Measurements from ENCODE around the gene TTC12. TPM values are rescaled to one million over a fixed set of nuclear protein-coding genes. Genes with fewer than 3 reads are reported as not detected.

The TTC12 gene
- total and polyA plus RNA-seq, 2 of the 8 experiments (the other 6 are each of a cell fraction or from before 2014, with no cell fraction given), result 4.7 to 9.0 TPM

- no peaks in the 10 kb centered on the region for H3K79me2 ChIP-seq (ENCODE audit: control insufficient read depth in 1 of 2, insufficient read depth in 2 of 2, low read length in 2 of 2)
- H3K4me1 ChIP-seq (replicated peaks in 1 of 4; ENCODE audit: control insufficient read depth in 3 of 4, insufficient read depth in 4 of 4, low read length in 3 of 4), result no peaks in the 10 kb centered on the region
- FAIRE-seq, result no peak
- ChIA-PET CTCF (ENCODE audit: partially characterized antibody) (interaction anchor here (0.5 to 1.6 kb wide), 4 partner anchors 22 to 163 kb away, joined by 3 to 6 read pairs (median 4); partner anchors contain the start of gene ANKK1), POLR2A (ENCODE audit: partially characterized antibody) (interaction anchor here (1.0 kb wide), 1 partner anchor 18 kb away, joined by 3 read pairs; no protein-coding TSS in a partner anchor)
- H3K4me3 ChIP-seq (ENCODE audit: extremely low read depth in 1 of 4, insufficient read depth in 2 of 4, low read depth in 3 of 4, low read length in 4 of 4), result no peak overlapping the region
- no peak overlapping the region for H4K8ac ChIP-seq (ENCODE audit: extremely low read depth, insufficient read depth, low read length)
- H3K4ac ChIP-seq (replicated peaks; ENCODE audit: insufficient read length, low read depth, low read length), result no peak overlapping the region
- no peaks in the 10 kb centered on the region for H3K23me2 ChIP-seq (ENCODE audit: low read depth, low read length)
- H3K79me1 ChIP-seq (ENCODE audit: low read depth, low read length), result no peaks in the 10 kb centered on the region
- H3K23ac ChIP-seq (ENCODE audit: insufficient read length), result no peak overlapping the region
- no peak overlapping the region for H2BK20ac ChIP-seq (ENCODE audit: low read length)
- H2BK120ac ChIP-seq (replicated peaks; ENCODE audit: low read depth, low read length), result no peak overlapping the region
- no peak overlapping the region for H2AK5ac ChIP-seq (ENCODE audit: low read depth, low read length)
- no peak for DNase-seq (ENCODE audit: low read depth in 1 of 2, low spot score in 2 of 2)
- no peak overlapping the region for H3K56ac ChIP-seq (replicated peaks; ENCODE audit: insufficient read length, low read depth, low read length)
- H3K18ac ChIP-seq (ENCODE audit: extremely low read depth, low read length), result no peak overlapping the region
- no peak overlapping the region for H2BK12ac ChIP-seq (ENCODE audit: low read depth, low read length)
- H3K36me3 ChIP-seq (ENCODE audit: control insufficient read depth in 2 of 4, insufficient read depth in 4 of 4, low read length in 3 of 4), result no peaks in the 10 kb centered on the region
- H2BK5ac ChIP-seq (ENCODE audit: low read depth, low read length), result no peak overlapping the region
- TF ChIP-seq SAP30 (IDR thresholded peaks at IDR 0.05; ENCODE audit: insufficient read depth, insufficient replicate concordance, low read length) (no peak), SP4 (IDR thresholded peaks at IDR 0.05; ENCODE audit: low read length) (no peak), PHF8 (conservative IDR thresholded peaks at IDR 0.05; ENCODE audit: low read depth, low read length) (no peak)
- H3K27me3 ChIP-seq (replicated peaks in 1 of 4; ENCODE audit: control insufficient read depth in 3 of 4, extremely low read depth in 1 of 4, insufficient read depth in 3 of 4, low read length in 3 of 4), result no peaks in the 10 kb centered on the region
- WGBS, 2 experiments (ENCODE audit: extremely low coverage in 1 of 2, insufficient coverage in 1 of 2, insufficient read length in 1 of 2, insufficient replicate concordance in 2 of 2, low coverage in 1 of 2, low lambda C conversion rate in 2 of 2, missing lambda C conversion rate in 1 of 2), result 97% methylated on average over 5 of the region's 5 CpGs; no CpG with 5 or more reads in 1 of the 2 experiments
- H4K5ac ChIP-seq (ENCODE audit: insufficient read length, low read depth, low read length), result no peak overlapping the region
- no peak overlapping the region for H2AFZ ChIP-seq (ENCODE audit: low read length)
- no peak overlapping the region for H3K14ac ChIP-seq (ENCODE audit: insufficient read length)
- H4K91ac ChIP-seq (replicated peaks; ENCODE audit: insufficient read length, low read length), result no peak overlapping the region
- H3K4me2 ChIP-seq (ENCODE audit: insufficient read depth in 1 of 2, low read depth in 2 of 2, low read length in 2 of 2), result no peak overlapping the region
- H2BK15ac ChIP-seq (ENCODE audit: low read length), result no peak overlapping the region
- H3K9me3 ChIP-seq (ENCODE audit: insufficient read depth in 2 of 2, low read depth in 1 of 2, low read length in 1 of 2), result no peaks in the 10 kb centered on the region
- H4K20me1 ChIP-seq (replicated peaks in 1 of 2; ENCODE audit: control insufficient read depth in 1 of 2, insufficient read depth in 2 of 2, low read length in 2 of 2), result peaks cover 0 to 2% of the 10 kb centered on the region in 2 experiments
- H3K9ac ChIP-seq (replicated peaks in 1 of 4; ENCODE audit: extremely low read depth in 1 of 4, low read depth in 3 of 4, low read length in 3 of 4), result no peak overlapping the region
- no peak overlapping the region for H3K27ac ChIP-seq (ENCODE audit: low read depth, low read length)
These were observed 17.1 kb downstream of the TTC12 start for GRCh38 chr11:113331441-113331840.
